Measurements from ENCODE around the gene WDFY2. TPM values are rescaled to one million over a fixed set of nuclear protein-coding genes. Genes with fewer than 3 reads are reported as not detected.

Gene WDFY2
- polyA plus RNA-seq, 1 donor from 2014 or later = 5.3 TPM

- H3K4me2 ChIP-seq (ENCODE audit: low read length) = no peak overlapping the region
- H3K27ac ChIP-seq (ENCODE audit: low read length) = peak overlapping the region; percentile 62
- no peak for TF ChIP-seq RAD21 (conservative IDR thresholded peaks at IDR 0.05)
- no peak for TF ChIP-seq REST (IDR thresholded peaks at IDR 0.05; ENCODE audit: borderline replicate concordance)
- TF ChIP-seq EP300 (conservative IDR thresholded peaks at IDR 0.05; ENCODE audit: poor library complexity, severe bottlenecking) = no peak
- TF ChIP-seq SMC3 (conservative IDR thresholded peaks at IDR 0.05; ENCODE audit: poor library complexity) = no peak
- TF ChIP-seq CTCF (IDR thresholded peaks at IDR 0.05; ENCODE audit: poor library complexity, severe bottlenecking) = no peak
- TF ChIP-seq POLR2AphosphoS5 (IDR thresholded peaks at IDR 0.05) = no peak
- no peak for TF ChIP-seq TAF1 (IDR thresholded peaks at IDR 0.05; ENCODE audit: low read depth)
- no peak for TF ChIP-seq EZH2 (IDR thresholded peaks at IDR 0.05; ENCODE audit: borderline replicate concordance, insufficient read depth, low read length, poor library complexity, severe bottlenecking)
- no peak for TF ChIP-seq MXI1 (conservative IDR thresholded peaks at IDR 0.05; ENCODE audit: poor library complexity, severe bottlenecking)
- peaks cover 5% of the 10 kb centered on the region for H3F3A ChIP-seq (ENCODE audit: insufficient read depth, low read length, poor library complexity, severe bottlenecking)
- H3K4me3 ChIP-seq (ENCODE audit: low read length) = no peak overlapping the region
- H3K9me2 ChIP-seq (ENCODE audit: insufficient read depth, low read length) = no peaks in the 10 kb centered on the region
- H3K9ac ChIP-seq (ENCODE audit: low read length) = peak overlapping the region; percentile 18
- no peaks in the 10 kb centered on the region for H4K20me1 ChIP-seq (ENCODE audit: insufficient read depth)
- no peaks in the 10 kb centered on the region for H3K27me3 ChIP-seq (ENCODE audit: insufficient read depth, low read depth, low read length)
- no peak overlapping the region for H2AFZ ChIP-seq (ENCODE audit: low read depth, low read length)
- no peaks in the 10 kb centered on the region for H3K9me3 ChIP-seq (ENCODE audit: low read length)
- H3K79me2 ChIP-seq (replicated peaks; ENCODE audit: insufficient read depth, low read length) = no peaks in the 10 kb centered on the region
- H3K36me3 ChIP-seq (ENCODE audit: insufficient read depth, low read length) = no peaks in the 10 kb centered on the region
These were observed 221.7 kb downstream of the WDFY2 start for GRCh38 chr13:51805925-51806324.

GRCh38 chr13:51806566-51806965, 222.3 kb downstream of the WDFY2 start:
- Histone ChIP-seq H3K4me3 (ENCODE audit: low read length) (peak overlapping the region; percentile 7), H3K9me2 (ENCODE audit: insufficient read depth, low read length) (no peaks in the 10 kb centered on the region), H3K9ac (ENCODE audit: low read length) (peak overlapping the region; percentile 19), H3K9me3 (ENCODE audit: low read length) (no peaks in the 10 kb centered on the region), H4K20me1 (ENCODE audit: insufficient read depth) (no peaks in the 10 kb centered on the region), H3K79me2 (replicated peaks; ENCODE audit: insufficient read depth, low read length) (no peaks in the 10 kb centered on the region), H3K4me2 (ENCODE audit: low read length) (peak overlapping the region; percentile 24), H3F3A (ENCODE audit: insufficient read depth, low read length, poor library complexity, severe bottlenecking) (peaks cover 5% of the 10 kb centered on the region), H3K27me3 (ENCODE audit: insufficient read depth, low read depth, low read length) (no peaks in the 10 kb centered on the region), H2AFZ (ENCODE audit: low read depth, low read length) (peak overlapping the region; percentile 15), H3K27ac (ENCODE audit: low read length) (peak overlapping the region; percentile 62), H3K36me3 (ENCODE audit: insufficient read depth, low read length) (no peaks in the 10 kb centered on the region)
- no peak for TF ChIP-seq CTCF (IDR thresholded peaks at IDR 0.05; ENCODE audit: poor library complexity, severe bottlenecking)
- TF ChIP-seq REST (IDR thresholded peaks at IDR 0.05; ENCODE audit: borderline replicate concordance) = peak; percentile 31
- peak; percentile 48 for TF ChIP-seq POLR2AphosphoS5 (IDR thresholded peaks at IDR 0.05)
- TF ChIP-seq RAD21 (conservative IDR thresholded peaks at IDR 0.05) = peak; percentile 12
- TF ChIP-seq EP300 (conservative IDR thresholded peaks at IDR 0.05; ENCODE audit: poor library complexity, severe bottlenecking) = peak; percentile 50
- no peak for TF ChIP-seq TAF1 (IDR thresholded peaks at IDR 0.05; ENCODE audit: low read depth)
- TF ChIP-seq MXI1 (conservative IDR thresholded peaks at IDR 0.05; ENCODE audit: poor library complexity, severe bottlenecking) = no peak
